ENCODE data around the gene WASHC3.

The WASHC3 gene

DNA sequence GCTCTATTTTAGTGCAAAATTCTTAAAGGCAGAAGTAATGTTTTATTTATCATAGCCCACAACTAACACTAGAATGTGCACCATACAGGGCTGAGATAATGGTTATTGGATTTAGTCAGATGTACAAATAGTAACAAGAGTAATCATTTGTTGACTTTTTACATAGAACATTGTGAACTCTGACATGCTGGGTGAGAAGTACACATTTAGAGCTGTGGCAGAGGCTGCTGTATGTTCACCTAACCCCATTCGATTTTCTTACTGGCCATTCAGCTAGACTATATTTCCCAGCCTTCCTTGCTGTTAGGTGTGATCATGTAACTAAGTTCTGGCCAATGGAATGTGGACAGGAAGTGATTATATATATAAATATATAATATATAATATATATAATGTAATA is 95.3 kb downstream of the WASHC3 start:
- peaks cover 12 to 25% (median 23%) of the 10 kb centered on the region in 10 experiments for H3K4me1 ChIP-seq
- no peak overlapping the region for H3K4me3 ChIP-seq

DNA sequence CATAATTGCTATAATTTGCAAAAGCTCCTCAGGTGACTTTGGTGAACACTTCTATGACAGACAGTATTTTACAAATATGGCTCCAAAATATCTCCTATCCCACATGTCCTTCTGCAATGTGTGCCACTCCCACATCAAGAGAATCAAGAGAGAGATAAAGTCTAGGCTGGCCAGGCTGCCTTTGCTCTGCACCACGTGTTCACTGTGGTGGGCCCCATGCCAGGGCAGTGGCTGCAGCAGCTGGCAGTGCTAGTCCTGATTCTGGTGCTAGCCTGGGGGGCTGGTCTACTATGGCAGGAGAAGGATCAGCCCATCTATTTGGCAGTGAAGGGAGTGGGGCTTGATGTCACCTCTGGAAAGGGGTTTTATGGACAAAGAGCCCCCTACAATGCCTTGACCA is 98.1 kb downstream of the WASHC3 start:
- TF ChIP-seq Cebpa-rat (IDR thresholded peaks at IDR 0.05) = no peak
- no peak overlapping the region for H3K9ac ChIP-seq
- no peak overlapping the region for H3K4me2 ChIP-seq
- H3K27me3 ChIP-seq = no peaks in the 10 kb centered on the region
- H3K27ac ChIP-seq = no peak overlapping the region
- H4K20me1 ChIP-seq = no peaks in the 10 kb centered on the region
- no peak overlapping the region for H3K4me3 ChIP-seq
- H3K9me3 ChIP-seq (replicated peaks in 1 of 11) = peaks cover 4 to 13% (median 10%) of the 10 kb centered on the region in 11 experiments; a peak in 17 of 22 replicates
- peaks cover 12 to 20% (median 18%) of the 10 kb centered on the region in 10 experiments for H3K4me1 ChIP-seq
- H3K36me3 ChIP-seq = no peaks in the 10 kb centered on the region

More for the DNA sequence above, 95.3 kb downstream of the WASHC3 start:
- no peak for TF ChIP-seq Cebpa-rat (IDR thresholded peaks at IDR 0.05)
- Histone ChIP-seq H3K9me3 (replicated peaks in 1 of 11) (peaks cover 0 to 10% (median 0%) of the 10 kb centered on the region in 11 experiments; a peak in 3 of 22 replicates), H4K20me1 (no peaks in the 10 kb centered on the region), H3K27ac (no peak overlapping the region; a peak in 1 of 22 replicates), H3K4me2 (no peak overlapping the region), H3K27me3 (no peaks in the 10 kb centered on the region), H3K9ac (no peak overlapping the region), H3K36me3 (no peaks in the 10 kb centered on the region)

All from BLaER1 treated with 17β-estradiol and CSF1 and Interleukin-3, amounts not matched to agents 10 nM and 100 nM (cell line).